HG02885 (cell line): Measurements from ENCODE around the gene RADIL.
"Not testable (repeated sequence)": the region's sequence is repeated elsewhere in the genome, so short reads cannot be mapped to it uniquely, and the experiment has no call there.

Experiments used
- ATAC-seq: cut with Tn5 transposase; IDR thresholded peaks from one replicate; pipeline ENCODE4 v1.9.1; 2021; ENCODE audit warnings: mild to moderate bottlenecking; ENCODE audit not compliant: unreplicated experiment, poor library complexity

RADIL gene

GRCh38 chr7:4798706-4799235, 84.7 kb downstream of the RADIL start:
- no peak for ATAC-seq

- ATAC-seq = no peak
Measured at GRCh38 chr7:4797858-4798705, 85.4 kb downstream of the RADIL start.

GRCh38 chr7:4796453-4796852, 87.1 kb downstream of the RADIL start:
- ATAC-seq = no peak

- ATAC-seq = no peak
Measured at GRCh38 chr7:4794591-4795350, 88.7 kb downstream of the RADIL start.

- not testable (repeated sequence) for ATAC-seq
Measured at GRCh38 chr7:4794171-4794570, 89.3 kb downstream of the RADIL start.

GRCh38 chr7:4793385-4793993, 90.0 kb downstream of the RADIL start:
- ATAC-seq = not testable (repeated sequence)

GRCh38 chr7:4792537-4793126, 90.9 kb downstream of the RADIL start:
- no peak for ATAC-seq

- no peak for ATAC-seq
Measured at GRCh38 chr7:4791738-4792536, 91.6 kb downstream of the RADIL start.

- ATAC-seq = no peak
Measured at GRCh38 chr7:4791101-4791737, 92.3 kb downstream of the RADIL start.

GRCh38 chr7:4790516-4790991, 93.0 kb downstream of the RADIL start:
- no peak for ATAC-seq

GRCh38 chr7:4790078-4790465, 93.4 kb downstream of the RADIL start:
- ATAC-seq = no peak

- no peak for ATAC-seq
Measured at GRCh38 chr7:4789194-4790077, 94.1 kb downstream of the RADIL start.

- ATAC-seq = no peak
Measured at GRCh38 chr7:4788627-4789189, 94.8 kb downstream of the RADIL start.

- no peak for ATAC-seq
Measured at GRCh38 chr7:4787947-4788626, 95.4 kb downstream of the RADIL start.

GRCh38 chr7:4787541-4787940, 96.0 kb downstream of the RADIL start:
- ATAC-seq = no peak

- ATAC-seq = no peak
Measured at GRCh38 chr7:4786015-4786414, 97.5 kb downstream of the RADIL start.

GRCh38 chr7:4785371-4785770, 98.1 kb downstream of the RADIL start:
- ATAC-seq = no peak
